GM13976 (cell line): ENCODE data around the gene ST8SIA6.

Experiments used
- DNase-seq: peaks from one replicate; pipeline ENCODE4 v3.0.0; 2012; ENCODE audit warnings: low spot score
- CTCF ChIP-seq: IDR thresholded peaks from 2 replicates; pipeline ENCODE4 v1.5.1; 2012; ENCODE audit warnings: borderline replicate concordance, mild to moderate bottlenecking; ENCODE audit not compliant: insufficient read depth; ENCODE audit errors: extremely low read depth, missing control alignments, control extremely low read depth
- in situ Hi-C: fragments of 300-500 bp; cut with MboI; formaldehyde crosslinking; loops from one replicate; pipeline ENCODE4 v1.12.0; 2022; ENCODE audit warnings: low sequenced_read_pairs, mixed read lengths, inconsistent platforms; ENCODE audit not compliant: unreplicated experiment

The ST8SIA6 gene

GRCh38 chr10:17427666-17428350, 26.6 kb downstream of the ST8SIA6 start:
- in situ Hi-C loops: no loop called here
- no peak for DNase-seq
- TF ChIP-seq CTCF: no peak

DNA sequence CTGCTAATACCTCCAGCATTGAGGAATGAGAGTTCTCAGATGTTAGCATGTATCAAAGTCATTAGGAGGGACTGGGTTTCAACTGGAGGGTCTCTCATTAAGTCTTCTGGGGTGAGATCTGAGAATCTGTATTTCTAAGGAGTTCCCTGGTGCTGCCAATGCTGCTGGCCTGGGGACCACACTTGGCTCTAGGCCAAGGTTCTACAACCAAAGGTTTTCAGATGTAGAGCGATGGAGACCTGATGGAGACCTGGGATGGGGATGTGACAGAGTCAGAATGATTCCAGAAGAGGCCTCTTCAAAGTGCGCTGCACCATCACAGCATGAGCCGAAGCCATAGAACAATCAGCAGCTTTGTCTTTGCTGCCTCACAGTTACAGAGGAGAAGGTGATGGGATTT, 27.2 kb downstream of the ST8SIA6 start:
- no peak for DNase-seq
- in situ Hi-C loops: no loop called here
- TF ChIP-seq CTCF: no peak

DNA sequence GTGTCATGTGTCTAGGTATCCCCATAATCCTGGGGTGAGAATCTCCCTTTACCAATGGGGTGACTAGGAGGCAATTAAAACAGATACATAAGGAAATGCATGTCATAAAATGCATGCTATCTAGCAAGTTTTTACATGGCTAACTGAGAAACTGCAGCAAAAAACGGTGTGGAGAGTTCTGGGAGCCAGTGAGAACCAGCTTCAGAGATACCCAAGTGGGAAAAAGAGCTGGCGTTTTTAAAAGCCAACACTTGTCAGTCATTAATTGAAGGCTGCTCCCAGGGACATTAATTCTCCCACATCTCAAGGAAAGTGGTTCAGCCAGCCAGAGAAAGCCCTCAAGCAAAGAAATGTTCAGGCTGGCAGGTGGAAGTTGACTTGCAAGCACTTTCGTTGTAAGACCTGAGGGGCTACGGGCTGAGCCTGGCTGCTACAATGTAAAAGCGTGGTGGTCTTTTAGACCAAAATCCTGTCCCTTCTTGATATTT, 28.1 kb downstream of the ST8SIA6 start:
- in situ Hi-C loops: no loop called here
- TF ChIP-seq CTCF: no peak
- no peak for DNase-seq

DNA sequence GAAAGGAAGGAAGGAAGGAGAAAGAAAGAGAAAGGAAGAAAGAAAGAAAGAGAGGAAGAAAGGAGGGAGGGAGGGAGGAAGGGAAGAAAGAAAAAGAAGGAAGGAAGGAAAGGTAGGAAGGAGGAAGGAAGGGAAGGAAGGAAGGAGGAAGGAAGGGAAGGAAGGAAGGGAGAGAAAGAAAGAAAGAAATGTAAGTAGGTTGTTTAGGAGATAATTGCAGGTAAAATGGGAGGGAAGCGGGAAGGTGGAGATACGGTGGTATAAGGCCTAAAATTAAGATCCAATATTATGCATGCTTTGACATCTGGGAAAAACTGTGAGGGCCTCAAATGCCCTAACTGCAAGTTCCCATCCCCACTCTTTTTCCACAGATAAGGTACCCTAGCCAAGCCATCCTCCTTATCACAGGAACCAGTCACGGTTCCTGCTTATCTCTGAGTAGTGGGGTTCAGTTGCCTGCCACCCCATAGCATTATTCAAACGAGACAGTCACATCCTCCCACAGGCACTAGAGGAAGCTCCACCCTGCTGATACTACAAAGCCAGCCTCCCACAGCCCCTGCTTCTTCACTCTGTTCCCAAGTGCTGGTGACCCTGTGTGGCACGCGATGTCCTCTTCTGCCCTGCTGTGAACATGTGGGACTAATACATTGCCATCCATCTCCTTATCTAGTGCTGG, 28.7 kb downstream of the ST8SIA6 start:
- in situ Hi-C loops: no loop called here

GRCh38 chr10:17423632-17424186, 30.7 kb downstream of the ST8SIA6 start:
- DNase-seq: no peak
- in situ Hi-C loops: no loop called here
- TF ChIP-seq CTCF: no peak

More for the DNA sequence above, 28.7 kb downstream of the ST8SIA6 start:
- DNase-seq: no peak
- TF ChIP-seq CTCF: no peak

GRCh38 chr10:17422931-17423330, 31.5 kb downstream of the ST8SIA6 start:
- in situ Hi-C loops: no loop called here
- TF ChIP-seq CTCF: no peak
- no peak for DNase-seq
